GM13977 (cell line): ENCODE results near the gene CIDEA.

Experiments
- DNase-seq: peaks from one replicate; pipeline ENCODE4 v3.0.0; 2012; ENCODE audit warnings: low spot score
- in situ Hi-C: fragments of 300-500 bp; cut with MboI; formaldehyde crosslinking; loops from one replicate; pipeline ENCODE4 v1.12.0; 2022; ENCODE audit warnings: low sequenced_read_pairs, low pct_unique_long_range_greater_than_20kb, mixed read lengths, inconsistent platforms; ENCODE audit not compliant: unreplicated experiment
- TF ChIP-seq, protein P1 (sequence below): IDR thresholded peaks from 2 replicates; pipeline ENCODE4 v1.5.1; 2012; ENCODE audit warnings: mild to moderate bottlenecking, control low read depth; ENCODE audit not compliant: insufficient read depth; ENCODE audit errors: extremely low read depth, missing control alignments

CIDEA gene

DNA sequence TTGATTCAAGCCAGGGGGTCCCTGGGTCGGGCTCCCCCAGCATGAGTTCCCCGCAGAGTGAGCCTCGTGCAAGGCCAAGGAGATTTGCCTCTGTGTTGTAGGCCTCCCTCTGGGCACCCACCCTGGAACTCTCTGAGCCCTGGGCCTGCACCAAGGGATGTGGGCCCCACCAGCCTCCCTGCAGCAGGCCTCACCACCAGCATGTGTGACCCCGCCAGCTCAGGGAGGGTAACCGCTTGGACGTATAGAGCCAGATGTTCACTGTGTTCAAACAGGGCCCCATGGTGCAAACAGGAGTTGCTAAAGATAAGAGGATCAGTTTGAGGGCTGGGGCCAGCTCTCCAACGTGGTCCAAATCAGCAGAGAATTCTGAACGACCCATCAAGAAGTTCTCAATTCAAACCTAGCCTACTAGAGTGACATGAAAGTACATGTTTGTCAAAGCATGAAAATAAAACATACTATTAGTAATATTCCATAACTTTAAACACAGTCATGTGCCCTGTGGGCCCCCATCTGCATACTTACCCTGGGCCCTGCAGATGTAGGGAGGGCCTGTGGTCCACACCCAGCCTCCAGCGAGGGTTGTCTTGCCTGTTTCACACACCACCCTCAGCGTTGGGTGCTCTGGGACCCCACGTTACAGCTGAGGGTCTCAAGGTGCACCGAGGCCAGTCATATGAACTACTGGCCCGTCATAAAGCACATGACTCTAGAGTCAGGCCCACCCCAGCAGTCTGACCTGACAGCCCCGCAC lies 48.4 kb downstream of the CIDEA start:
- TF ChIP-seq, protein P1, sequence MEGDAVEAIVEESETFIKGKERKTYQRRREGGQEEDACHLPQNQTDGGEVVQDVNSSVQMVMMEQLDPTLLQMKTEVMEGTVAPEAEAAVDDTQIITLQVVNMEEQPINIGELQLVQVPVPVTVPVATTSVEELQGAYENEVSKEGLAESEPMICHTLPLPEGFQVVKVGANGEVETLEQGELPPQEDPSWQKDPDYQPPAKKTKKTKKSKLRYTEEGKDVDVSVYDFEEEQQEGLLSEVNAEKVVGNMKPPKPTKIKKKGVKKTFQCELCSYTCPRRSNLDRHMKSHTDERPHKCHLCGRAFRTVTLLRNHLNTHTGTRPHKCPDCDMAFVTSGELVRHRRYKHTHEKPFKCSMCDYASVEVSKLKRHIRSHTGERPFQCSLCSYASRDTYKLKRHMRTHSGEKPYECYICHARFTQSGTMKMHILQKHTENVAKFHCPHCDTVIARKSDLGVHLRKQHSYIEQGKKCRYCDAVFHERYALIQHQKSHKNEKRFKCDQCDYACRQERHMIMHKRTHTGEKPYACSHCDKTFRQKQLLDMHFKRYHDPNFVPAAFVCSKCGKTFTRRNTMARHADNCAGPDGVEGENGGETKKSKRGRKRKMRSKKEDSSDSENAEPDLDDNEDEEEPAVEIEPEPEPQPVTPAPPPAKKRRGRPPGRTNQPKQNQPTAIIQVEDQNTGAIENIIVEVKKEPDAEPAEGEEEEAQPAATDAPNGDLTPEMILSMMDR: no peak
- no peak for DNase-seq
- in situ Hi-C loops: no loop called here

DNA sequence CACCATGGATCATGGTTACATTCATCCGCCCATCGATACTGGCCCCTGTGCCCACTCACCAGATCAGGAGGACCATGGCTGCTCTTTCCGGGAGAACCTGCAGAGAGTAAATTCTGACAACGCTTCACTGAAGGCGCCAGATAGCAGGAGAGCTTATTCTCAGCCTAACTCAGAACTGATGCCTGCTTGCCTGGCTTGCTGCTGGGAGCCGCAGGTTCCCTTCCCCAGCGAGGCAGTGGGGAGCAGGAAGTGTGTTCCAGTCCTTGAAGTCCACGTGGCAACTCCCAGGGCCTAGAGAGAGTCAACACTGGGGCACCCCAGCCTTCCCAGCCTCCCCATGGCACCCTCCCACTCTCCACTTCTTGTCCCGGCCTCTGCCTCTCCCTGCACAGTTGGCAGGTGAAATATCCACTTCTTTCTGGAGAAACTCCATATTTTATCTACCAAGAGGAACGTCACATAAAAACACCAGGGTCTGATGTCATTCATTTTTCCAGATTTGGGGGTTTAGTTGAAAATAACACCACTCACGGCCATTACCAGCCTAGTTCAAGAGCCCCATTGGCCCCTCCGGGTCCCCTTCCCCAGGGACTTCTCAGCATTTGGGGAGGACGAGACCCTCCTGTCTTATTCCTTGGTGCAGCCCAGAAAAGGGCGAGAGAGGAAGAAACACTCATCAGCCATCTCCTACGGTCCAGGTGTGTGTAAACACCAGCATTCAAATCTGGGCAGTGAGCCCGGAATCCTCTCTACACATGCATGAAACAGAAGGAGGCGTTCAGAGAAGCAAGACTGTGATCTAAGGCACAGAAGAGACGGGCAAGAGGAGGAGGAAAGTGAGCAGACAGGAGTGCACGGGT lies 50.4 kb downstream of the CIDEA start:
- no peak for DNase-seq
- TF ChIP-seq, protein P1: no peak
- in situ Hi-C loops: no loop called here

DNA sequence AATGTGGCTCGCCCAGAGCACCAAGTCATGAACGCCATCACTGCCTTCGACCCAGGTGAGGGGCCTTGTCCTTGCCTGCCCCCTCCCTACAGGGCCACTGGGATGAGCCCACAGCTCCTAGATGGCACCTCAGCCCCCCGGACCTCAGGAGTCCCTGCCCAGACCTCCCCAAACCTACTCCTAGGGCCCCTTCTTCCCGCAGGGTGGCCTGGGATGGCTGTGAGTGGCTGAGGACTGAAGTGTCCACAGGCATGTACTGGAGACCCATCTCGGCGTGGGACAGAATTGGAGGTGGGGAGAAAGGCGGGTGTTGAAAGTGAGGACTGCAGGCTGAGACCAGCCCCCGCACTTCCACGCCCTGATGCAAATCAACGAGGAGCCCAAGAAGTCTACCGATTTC lies 51.0 kb downstream of the CIDEA start:
- TF ChIP-seq, protein P1: no peak
- in situ Hi-C loops: no loop called here
- DNase-seq: no peak

DNA sequence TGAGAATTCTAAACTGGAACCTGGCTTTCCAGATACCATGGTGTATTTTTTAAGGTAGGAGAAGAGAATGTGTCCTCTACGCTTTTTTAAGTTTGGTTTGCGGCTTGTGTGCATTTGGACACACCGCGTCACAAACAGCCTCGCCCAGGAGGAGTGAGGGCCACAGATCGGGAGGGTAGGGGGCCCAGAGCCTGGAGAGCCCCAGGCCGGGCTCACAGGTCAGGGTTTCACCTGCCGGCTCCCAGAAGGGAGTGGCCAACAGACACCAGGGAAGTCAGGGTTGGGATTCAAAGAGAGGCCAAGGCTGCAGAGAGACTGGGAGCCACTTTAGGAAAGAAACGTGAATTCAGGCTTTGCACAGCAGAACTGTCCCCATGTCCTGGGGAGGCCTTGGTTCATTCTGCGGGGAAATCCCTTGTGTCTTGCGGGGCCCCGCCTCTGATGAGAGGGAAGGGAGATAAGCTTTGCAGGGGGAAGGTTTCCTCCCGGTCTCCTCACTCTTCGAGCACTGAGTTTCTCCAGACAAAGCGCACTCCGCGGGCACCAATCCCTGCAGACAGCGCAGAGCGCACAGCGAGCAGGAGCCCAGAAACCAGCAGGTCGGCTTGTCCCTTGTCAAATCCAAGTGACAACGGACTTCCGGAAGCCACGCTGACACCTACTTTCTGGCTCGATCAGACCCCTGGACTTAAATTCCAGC lies 51.9 kb downstream of the CIDEA start:
- TF ChIP-seq, protein P1: no peak
- in situ Hi-C loops: no loop called here
- DNase-seq: no peak

DNA sequence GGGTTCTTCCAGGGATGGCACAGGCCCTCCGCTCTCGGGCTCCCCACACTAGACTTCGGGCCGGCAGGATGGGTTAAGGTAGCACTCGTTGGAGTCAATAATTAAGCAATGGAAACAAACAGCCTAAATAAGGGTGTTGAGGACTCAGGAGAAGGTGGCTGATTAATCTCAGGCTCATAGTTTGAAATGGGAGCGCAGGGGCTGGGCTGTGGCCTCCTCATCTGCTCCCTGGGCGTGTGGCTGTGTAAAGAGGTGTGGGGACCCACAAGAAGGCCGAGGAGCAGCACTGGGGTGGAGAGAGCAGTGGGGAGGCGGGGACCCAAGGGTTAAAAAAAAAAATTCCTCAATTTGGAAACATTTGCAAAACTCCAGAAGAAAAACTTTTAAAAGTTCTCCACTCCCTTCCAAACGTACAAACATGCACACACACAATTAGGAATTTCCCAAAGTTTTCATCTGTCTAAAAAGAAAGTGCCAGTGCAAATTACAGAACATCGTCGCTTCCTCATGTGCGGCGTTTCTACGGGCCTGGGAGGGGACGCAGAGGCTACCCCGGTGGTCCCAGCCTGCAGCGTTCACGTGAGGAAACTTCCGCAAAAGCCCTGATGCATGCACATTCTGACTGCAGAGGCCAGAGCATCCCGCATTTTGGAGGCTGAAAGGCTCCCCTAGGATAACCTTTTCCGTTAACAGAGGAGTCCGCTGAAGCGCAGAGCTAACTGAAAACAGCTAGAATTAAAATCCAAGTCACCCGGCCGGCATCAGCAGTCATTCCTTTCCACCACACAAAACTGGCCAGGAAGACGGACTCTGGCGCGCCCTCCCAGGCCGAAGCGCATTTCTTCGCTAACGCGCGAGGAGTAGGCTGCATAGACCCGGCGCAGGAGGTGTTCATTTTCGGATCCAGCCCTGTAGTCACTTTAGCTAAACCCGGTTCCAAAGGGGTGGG lies 52.9 kb downstream of the CIDEA start:
- TF ChIP-seq, protein P1: peak; percentile 37
- in situ Hi-C loops: no loop called here
- DNase-seq: peak; percentile 52
